PC-9 (cell line): ENCODE data around the gene COL27A1.

ENCODE experiments used
- EZH2 ChIP-seq: fragments of 200-600 bp; sonication (generic); IDR thresholded peaks from 2 replicates; pipeline ENCODE4 v1.8.0; 2017; ENCODE audit warnings: antibody characterized with exemption, low read depth
- TF ChIP-seq, protein P1 (sequence below): fragments of 200-600 bp; sonication (generic); conservative IDR thresholded peaks from 2 replicates; pipeline ENCODE4 v1.6.1; 2017; ENCODE audit warnings: mixed run types, antibody characterized with exemption, mild to moderate bottlenecking, moderate library complexity

DNA sequence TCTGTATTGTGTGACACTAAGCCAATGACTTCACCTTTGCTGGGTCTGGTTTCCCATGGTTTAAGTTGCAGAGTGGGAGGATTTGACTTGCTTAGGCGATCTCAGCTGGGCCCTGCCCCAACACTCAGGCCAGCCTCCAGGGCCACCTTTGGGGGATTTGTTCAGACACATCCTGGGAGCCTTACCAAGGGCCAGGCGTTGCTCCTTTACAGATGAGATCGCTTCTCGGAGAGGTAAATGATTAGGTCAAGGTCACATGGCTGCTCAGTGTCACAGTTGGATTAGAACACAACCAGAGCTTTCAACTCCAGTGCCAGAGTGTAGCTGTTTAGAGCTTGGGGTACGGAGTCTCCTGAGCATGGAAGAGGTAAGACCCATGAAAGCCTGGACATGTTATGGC lies 57.5 kb downstream of the COL27A1 start:
- TF ChIP-seq, protein P1, sequence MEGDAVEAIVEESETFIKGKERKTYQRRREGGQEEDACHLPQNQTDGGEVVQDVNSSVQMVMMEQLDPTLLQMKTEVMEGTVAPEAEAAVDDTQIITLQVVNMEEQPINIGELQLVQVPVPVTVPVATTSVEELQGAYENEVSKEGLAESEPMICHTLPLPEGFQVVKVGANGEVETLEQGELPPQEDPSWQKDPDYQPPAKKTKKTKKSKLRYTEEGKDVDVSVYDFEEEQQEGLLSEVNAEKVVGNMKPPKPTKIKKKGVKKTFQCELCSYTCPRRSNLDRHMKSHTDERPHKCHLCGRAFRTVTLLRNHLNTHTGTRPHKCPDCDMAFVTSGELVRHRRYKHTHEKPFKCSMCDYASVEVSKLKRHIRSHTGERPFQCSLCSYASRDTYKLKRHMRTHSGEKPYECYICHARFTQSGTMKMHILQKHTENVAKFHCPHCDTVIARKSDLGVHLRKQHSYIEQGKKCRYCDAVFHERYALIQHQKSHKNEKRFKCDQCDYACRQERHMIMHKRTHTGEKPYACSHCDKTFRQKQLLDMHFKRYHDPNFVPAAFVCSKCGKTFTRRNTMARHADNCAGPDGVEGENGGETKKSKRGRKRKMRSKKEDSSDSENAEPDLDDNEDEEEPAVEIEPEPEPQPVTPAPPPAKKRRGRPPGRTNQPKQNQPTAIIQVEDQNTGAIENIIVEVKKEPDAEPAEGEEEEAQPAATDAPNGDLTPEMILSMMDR = no peak
- no peak for TF ChIP-seq EZH2
